Karpas-422 (cell line): ENCODE results near the gene NTM. TPM values are rescaled to one million over a fixed set of nuclear protein-coding genes. Genes with fewer than 3 reads are reported as not detected.

Experiments
- DNase-seq: peaks from one replicate; pipeline ENCODE4 v3.0.0-alpha.2; 2015
- H2AFZ ChIP-seq: fragments of 200-600 bp; sonication (generic); 2 replicates; pipeline ENCODE4 v1.6.1; 2014; ENCODE audit warnings: antibody characterized with exemption, low read length, mixed read lengths
- H3K27ac ChIP-seq: fragments of 200-600 bp; sonication (generic); 2 replicates; pipeline ENCODE4 v1.5.1; 2014; ENCODE audit warnings: mild to moderate bottlenecking, low read length, moderate library complexity
- H3K27me3 ChIP-seq: fragments of 200-600 bp; sonication (generic); 2 replicates; pipeline ENCODE4 v1.6.1; 2014; ENCODE audit warnings: low read length, mixed read lengths
- H3K36me3 ChIP-seq: fragments of 200-600 bp; sonication (generic); 2 replicates; pipeline ENCODE4 v1.6.1; 2014; ENCODE audit warnings: low read length, mixed read lengths; ENCODE audit not compliant: insufficient read depth
- H3K4me1 ChIP-seq: fragments of 200-600 bp; sonication (generic); 2 replicates; pipeline ENCODE4 v1.6.1; 2014; ENCODE audit warnings: mild to moderate bottlenecking, low read length, mixed read lengths
- H3K4me2 ChIP-seq: fragments of 200-600 bp; sonication (generic); 2 replicates; pipeline ENCODE4 v1.6.1; 2014; ENCODE audit warnings: low read length, low read depth, mild to moderate bottlenecking; ENCODE audit not compliant: poor library complexity, severe bottlenecking
- H3K4me3 ChIP-seq: fragments of 200-600 bp; sonication (generic); 2 replicates; pipeline ENCODE4 v1.5.1; 2014; ENCODE audit warnings: mild to moderate bottlenecking, antibody characterized with exemption, low read length, mixed read lengths
- H3K79me2 ChIP-seq: fragments of 200-600 bp; sonication (generic); 2 replicates; pipeline ENCODE4 v1.6.1; 2014; ENCODE audit warnings: mild to moderate bottlenecking, low read length, mixed read lengths
- H3K9ac ChIP-seq: fragments of 200-600 bp; sonication (generic); 2 replicates; pipeline ENCODE4 v1.6.0; 2014; ENCODE audit warnings: low read length
- H3K9me2 ChIP-seq: fragments of 200-600 bp; sonication (generic), shearing (Covaris generic); replicated peaks from 2 replicates; pipeline ENCODE4 v1.6.0; 2014; ENCODE audit warnings: mild to moderate bottlenecking, low read length, moderate library complexity; ENCODE audit not compliant: insufficient read depth
- H3K9me3 ChIP-seq: fragments of 300-700, 200-600 bp; sonication (generic); 2 replicates; pipeline ENCODE4 v1.6.1; 2014; ENCODE audit warnings: low read length, mixed read lengths
- H4K20me1 ChIP-seq: fragments of 200-600 bp; sonication (generic); 2 replicates; pipeline ENCODE4 v1.6.1; 2014; ENCODE audit warnings: mild to moderate bottlenecking, antibody characterized with exemption, low read length, low read depth; ENCODE audit not compliant: insufficient read depth
- total RNA-seq: library from RNA; depleted of rRNA; stranded (reverse); fragments of >200 nt; shearing (Covaris generic); gene quantifications from 2 replicates; pipeline ENCODE4 v1.2.3, GENCODE V29; 2014; ENCODE audit warnings: low replicate concordance

The NTM gene
- total RNA-seq, 1 experiment from 2014 or later = not detected

DNA sequence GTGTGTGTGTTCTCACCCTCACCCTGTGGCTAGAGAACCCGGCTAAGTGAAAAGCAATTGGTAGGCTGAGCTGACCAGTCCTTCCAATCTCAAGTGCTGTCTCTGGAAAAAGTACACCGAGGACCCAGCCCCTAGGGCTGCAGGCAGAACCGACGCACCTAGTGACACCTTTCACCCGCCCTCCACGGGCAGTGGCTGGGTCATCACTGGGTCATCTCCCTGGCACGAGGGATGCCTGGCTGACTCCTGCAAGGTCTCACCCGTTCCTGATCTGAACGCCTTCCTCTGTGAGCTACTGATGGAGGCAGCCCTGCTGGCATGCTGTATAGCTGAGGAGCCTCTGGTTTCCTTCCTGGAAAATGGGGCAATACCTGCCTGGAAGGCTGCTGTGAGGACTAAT lies 311.5 kb downstream of the NTM start:
- H3K27me3 ChIP-seq = no peaks in the 10 kb centered on the region
- no peak overlapping the region for H3K9ac ChIP-seq
- no peak overlapping the region for H3K27ac ChIP-seq
- H2AFZ ChIP-seq = no peak overlapping the region
- no peak for DNase-seq
- no peak overlapping the region for H3K4me3 ChIP-seq
- no peaks in the 10 kb centered on the region for H3K9me3 ChIP-seq
- no peaks in the 10 kb centered on the region for H3K79me2 ChIP-seq
- H3K4me1 ChIP-seq = no peaks in the 10 kb centered on the region
- no peaks in the 10 kb centered on the region for H3K36me3 ChIP-seq
- H3K9me2 ChIP-seq = no peaks in the 10 kb centered on the region
- H3K4me2 ChIP-seq = no peak overlapping the region
- H4K20me1 ChIP-seq = no peaks in the 10 kb centered on the region

DNA sequence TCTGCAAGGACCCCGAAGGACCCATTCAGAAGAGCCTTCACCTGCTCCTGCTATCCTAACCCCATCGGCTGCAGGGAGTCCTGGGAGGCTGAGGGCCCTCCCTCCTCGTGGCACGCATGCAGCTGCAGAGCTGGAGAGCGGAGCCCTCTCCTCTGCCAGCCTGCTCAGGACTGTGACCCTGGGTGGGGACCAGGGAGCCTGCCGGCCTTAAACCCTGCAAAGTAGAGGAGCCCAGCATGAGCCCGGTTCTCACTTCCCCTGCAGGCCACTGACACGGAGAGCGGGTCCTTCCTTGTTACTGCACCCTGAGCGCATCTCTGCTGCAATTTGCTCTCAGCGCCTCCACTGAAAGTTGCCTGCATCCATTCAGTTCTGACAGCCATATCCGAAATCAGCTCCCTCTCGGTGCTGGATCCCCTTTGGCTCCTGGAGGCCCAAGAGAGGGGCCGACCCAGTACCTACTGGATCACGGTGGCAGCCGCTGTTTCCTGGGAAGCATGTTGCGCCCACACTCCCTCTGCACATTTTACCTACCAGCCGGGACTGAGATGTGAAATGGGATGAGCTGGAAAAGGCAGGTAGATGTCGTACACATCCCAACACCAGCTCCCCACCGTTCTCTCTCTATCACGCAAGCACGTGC lies 312.1 kb downstream of the NTM start:
- no peak overlapping the region for H3K4me3 ChIP-seq
- H3K4me1 ChIP-seq = no peaks in the 10 kb centered on the region
- H4K20me1 ChIP-seq = no peaks in the 10 kb centered on the region
- H3K4me2 ChIP-seq = no peak overlapping the region
- H2AFZ ChIP-seq = no peak overlapping the region
- no peak overlapping the region for H3K27ac ChIP-seq
- no peak for DNase-seq
- no peaks in the 10 kb centered on the region for H3K27me3 ChIP-seq
- no peaks in the 10 kb centered on the region for H3K9me2 ChIP-seq
- no peaks in the 10 kb centered on the region for H3K79me2 ChIP-seq
- H3K36me3 ChIP-seq = no peaks in the 10 kb centered on the region
- H3K9me3 ChIP-seq = no peaks in the 10 kb centered on the region
- no peak overlapping the region for H3K9ac ChIP-seq

DNA sequence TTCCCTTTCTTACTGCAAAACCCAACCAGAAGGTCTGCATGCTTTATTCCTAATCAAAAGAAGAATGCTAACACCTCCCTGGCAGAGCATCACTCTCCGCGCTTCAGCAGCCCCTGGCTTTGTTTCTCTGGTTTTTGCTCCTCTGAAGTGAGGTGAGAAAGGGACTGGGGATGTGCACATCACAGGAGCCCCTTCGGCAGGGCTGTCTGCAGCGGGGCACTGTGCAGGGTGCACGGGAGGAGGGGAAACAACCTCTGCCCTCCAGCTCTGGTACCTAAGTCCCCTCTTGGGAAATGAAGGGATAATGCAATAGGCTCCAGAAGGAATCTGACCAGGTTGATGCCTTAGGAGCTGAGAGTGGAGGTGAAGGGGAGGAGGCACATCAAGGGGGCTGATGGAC lies 312.7 kb downstream of the NTM start:
- H3K27ac ChIP-seq = no peak overlapping the region
- no peak for DNase-seq
- H2AFZ ChIP-seq = no peak overlapping the region
- no peaks in the 10 kb centered on the region for H3K9me3 ChIP-seq
- H3K4me2 ChIP-seq = no peak overlapping the region
- H3K27me3 ChIP-seq = no peaks in the 10 kb centered on the region
- no peaks in the 10 kb centered on the region for H4K20me1 ChIP-seq
- H3K9me2 ChIP-seq = no peaks in the 10 kb centered on the region
- H3K4me1 ChIP-seq = no peaks in the 10 kb centered on the region
- no peaks in the 10 kb centered on the region for H3K36me3 ChIP-seq
- no peak overlapping the region for H3K4me3 ChIP-seq
- no peaks in the 10 kb centered on the region for H3K79me2 ChIP-seq
- H3K9ac ChIP-seq = no peak overlapping the region

DNA sequence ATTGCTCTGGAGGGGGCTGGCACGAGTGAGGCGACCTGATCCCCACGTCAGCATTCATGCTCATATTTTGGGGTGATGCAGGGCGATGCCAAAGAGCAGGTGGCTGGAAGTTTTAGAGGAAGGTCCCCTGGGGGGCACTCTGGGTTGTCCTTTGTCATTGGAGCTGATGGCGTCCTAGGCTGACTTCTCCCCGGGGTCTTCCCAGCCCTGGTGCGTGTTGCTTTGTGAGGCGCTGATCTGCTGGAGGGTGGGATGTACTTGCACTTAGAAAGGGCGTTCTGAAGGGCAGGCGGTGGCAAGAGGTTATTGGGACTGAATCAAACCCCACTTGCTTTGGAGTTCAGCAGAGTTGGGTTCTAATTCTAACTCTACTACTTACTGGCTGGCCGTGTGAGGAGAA lies 313.3 kb downstream of the NTM start:
- no peaks in the 10 kb centered on the region for H3K79me2 ChIP-seq
- H3K9me2 ChIP-seq = no peaks in the 10 kb centered on the region
- H3K9me3 ChIP-seq = no peaks in the 10 kb centered on the region
- no peak overlapping the region for H3K27ac ChIP-seq
- no peaks in the 10 kb centered on the region for H4K20me1 ChIP-seq
- no peak for DNase-seq
- no peaks in the 10 kb centered on the region for H3K4me1 ChIP-seq
- no peaks in the 10 kb centered on the region for H3K36me3 ChIP-seq
- no peak overlapping the region for H3K4me3 ChIP-seq
- H3K27me3 ChIP-seq = no peaks in the 10 kb centered on the region
- no peak overlapping the region for H2AFZ ChIP-seq
- no peak overlapping the region for H3K4me2 ChIP-seq
- H3K9ac ChIP-seq = no peak overlapping the region

DNA sequence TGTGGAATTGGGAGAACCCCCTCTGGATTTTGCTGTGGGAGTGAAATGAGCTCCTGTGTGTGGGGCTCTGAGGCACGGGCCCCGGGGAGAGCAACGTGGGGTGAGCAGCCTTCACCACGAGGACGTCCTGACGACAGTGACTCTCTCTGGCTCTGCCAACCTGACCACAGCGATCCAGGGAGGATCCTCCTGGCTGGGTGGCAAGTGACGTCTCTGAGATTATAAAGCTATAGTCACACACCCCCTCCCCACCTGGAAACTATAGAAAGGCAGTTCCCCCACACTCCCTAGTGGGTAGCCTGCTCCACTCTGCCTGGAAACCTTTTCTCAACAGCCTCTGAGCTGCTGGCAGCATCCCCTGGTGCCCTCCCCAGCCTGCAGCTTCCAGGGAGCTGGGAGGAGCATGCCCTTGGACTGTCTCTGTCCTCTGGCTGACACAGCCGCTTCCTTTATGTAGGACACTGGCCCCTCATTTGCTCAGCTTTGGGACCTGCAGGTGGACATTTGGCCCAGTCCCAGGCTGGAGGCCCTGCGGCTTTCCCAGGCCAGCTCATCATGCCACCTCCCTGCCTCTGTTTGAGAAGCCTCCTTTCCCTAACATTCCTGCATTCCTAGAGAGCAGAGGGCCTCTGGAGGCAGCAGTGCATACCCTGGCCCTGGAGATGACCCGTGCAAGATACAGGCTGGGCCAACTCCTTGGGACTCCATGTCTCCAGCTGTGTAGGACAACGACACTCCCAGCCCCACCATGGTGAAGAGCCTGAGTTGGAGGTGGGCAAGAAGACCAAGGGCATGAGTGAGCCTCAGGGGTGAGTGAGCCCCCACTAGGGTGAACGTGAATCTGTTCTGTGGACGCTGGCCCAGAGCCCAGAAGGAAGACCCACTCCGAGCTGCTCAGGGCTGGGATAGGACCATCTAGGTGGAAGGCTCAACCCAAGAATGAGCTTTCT lies 314.0 kb downstream of the NTM start:
- Histone ChIP-seq H3K27ac (no peak overlapping the region), H2AFZ (no peak overlapping the region), H3K4me3 (no peak overlapping the region), H3K36me3 (no peaks in the 10 kb centered on the region), H3K27me3 (no peaks in the 10 kb centered on the region), H3K9me3 (no peaks in the 10 kb centered on the region), H3K9ac (no peak overlapping the region), H3K9me2 (no peaks in the 10 kb centered on the region), H3K4me1 (no peaks in the 10 kb centered on the region), H3K4me2 (no peak overlapping the region), H3K79me2 (no peaks in the 10 kb centered on the region), H4K20me1 (no peaks in the 10 kb centered on the region)
- DNase-seq = no peak

DNA sequence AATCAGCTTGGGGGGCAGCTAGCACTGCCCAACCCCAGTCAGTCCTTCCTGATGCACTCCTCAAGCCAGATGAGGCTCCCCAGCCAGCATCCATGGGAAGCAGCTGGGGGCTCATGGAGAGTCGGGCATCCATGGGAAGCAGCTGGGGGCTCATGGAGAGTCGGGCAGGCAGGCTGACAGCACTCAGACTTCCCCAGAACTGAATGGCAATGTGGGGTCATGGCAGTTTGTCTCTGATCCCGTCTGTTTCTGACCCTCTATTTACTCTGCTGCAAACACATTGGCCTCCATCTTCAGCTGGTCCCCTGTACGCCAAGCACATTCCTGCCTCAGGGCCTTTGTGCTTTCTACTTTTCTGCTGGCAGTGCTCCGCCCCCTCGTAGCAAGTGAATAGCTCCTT lies 314.8 kb downstream of the NTM start:
- H2AFZ ChIP-seq = no peak overlapping the region
- no peaks in the 10 kb centered on the region for H3K9me3 ChIP-seq
- no peak for DNase-seq
- no peaks in the 10 kb centered on the region for H3K4me1 ChIP-seq
- H3K9ac ChIP-seq = no peak overlapping the region
- no peaks in the 10 kb centered on the region for H4K20me1 ChIP-seq
- no peaks in the 10 kb centered on the region for H3K79me2 ChIP-seq
- no peak overlapping the region for H3K4me2 ChIP-seq
- H3K27me3 ChIP-seq = no peaks in the 10 kb centered on the region
- no peaks in the 10 kb centered on the region for H3K36me3 ChIP-seq
- H3K9me2 ChIP-seq = no peaks in the 10 kb centered on the region
- no peak overlapping the region for H3K27ac ChIP-seq
- no peak overlapping the region for H3K4me3 ChIP-seq

DNA sequence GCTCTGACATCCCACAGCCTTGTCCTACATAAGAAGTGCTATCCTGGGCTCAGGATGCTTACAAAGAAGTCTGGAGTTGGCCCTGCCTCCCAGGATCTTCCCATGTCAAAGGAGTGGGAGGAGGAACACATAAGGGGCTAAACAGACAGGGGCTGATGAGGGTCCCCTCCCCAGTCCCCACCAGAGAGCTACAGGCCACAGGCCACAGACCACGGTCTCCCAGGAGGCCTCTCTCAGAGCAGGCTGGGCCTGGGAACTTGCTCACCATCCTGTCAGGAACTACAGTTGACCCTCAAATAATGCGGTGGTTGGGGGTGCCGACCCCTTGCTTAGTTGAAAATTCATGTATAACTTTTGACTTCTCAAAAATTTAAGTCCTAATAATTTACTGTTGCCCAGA lies 315.5 kb downstream of the NTM start:
- no peaks in the 10 kb centered on the region for H3K27me3 ChIP-seq
- H4K20me1 ChIP-seq = no peaks in the 10 kb centered on the region
- no peak overlapping the region for H3K4me3 ChIP-seq
- no peaks in the 10 kb centered on the region for H3K9me3 ChIP-seq
- no peak overlapping the region for H3K9ac ChIP-seq
- no peaks in the 10 kb centered on the region for H3K4me1 ChIP-seq
- H3K27ac ChIP-seq = no peak overlapping the region
- no peaks in the 10 kb centered on the region for H3K9me2 ChIP-seq
- H3K36me3 ChIP-seq = no peaks in the 10 kb centered on the region
- DNase-seq = no peak
- H3K79me2 ChIP-seq = no peaks in the 10 kb centered on the region
- no peak overlapping the region for H3K4me2 ChIP-seq
- no peak overlapping the region for H2AFZ ChIP-seq

DNA sequence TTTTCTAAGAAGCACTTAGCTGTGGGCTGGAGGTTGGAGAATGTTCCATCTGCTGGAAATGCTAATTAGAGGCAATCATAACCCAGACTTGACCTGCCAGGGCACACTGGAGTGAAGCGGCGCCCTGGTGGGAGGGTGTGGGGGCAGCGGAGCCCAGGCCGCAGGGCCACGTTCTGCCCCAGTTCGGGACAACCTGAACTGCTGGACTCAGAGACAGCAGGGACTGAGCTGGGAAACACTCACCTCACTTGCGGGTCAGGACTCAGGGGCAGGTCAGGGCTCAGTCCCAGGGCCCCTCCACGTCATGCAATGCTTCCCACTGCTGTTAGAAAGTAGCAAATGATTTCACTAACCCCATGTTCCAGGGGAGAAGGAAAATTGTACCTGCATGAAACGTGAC lies 316.4 kb downstream of the NTM start:
- Histone ChIP-seq H3K9ac (no peak overlapping the region), H3K36me3 (no peaks in the 10 kb centered on the region)
- DNase-seq = no peak

More for the DNA sequence above, 316.4 kb downstream of the NTM start:
- Histone ChIP-seq H3K9me3 (no peaks in the 10 kb centered on the region), H3K27ac (no peak overlapping the region), H3K4me2 (no peak overlapping the region), H3K27me3 (no peaks in the 10 kb centered on the region), H2AFZ (no peak overlapping the region), H4K20me1 (no peaks in the 10 kb centered on the region), H3K4me3 (no peak overlapping the region), H3K9me2 (no peaks in the 10 kb centered on the region), H3K4me1 (no peaks in the 10 kb centered on the region), H3K79me2 (no peaks in the 10 kb centered on the region)
